GM23338 (cell line): ENCODE results near the gene TUBG2. TPM values are rescaled to one million over a fixed set of nuclear protein-coding genes. Genes with fewer than 3 reads are reported as not detected.
A peak's percentile ranks its signal among the peaks of the same experiment; 100 is the strongest.

Experiments
- ATAC-seq: fragments of 200-7000 bp; cut with Tn5 transposase; 3 replicates; pipeline ENCODE4 v1.9.1; 2020
- DNase-seq: peaks from one replicate; pipeline ENCODE4 v3.0.0-alpha.2; 2015; ENCODE audit warnings: low spot score
- H2AFZ ChIP-seq: fragments of 200-600 bp; sonication (generic); 2 replicates; pipeline ENCODE4 v1.8.0; 2016; ENCODE audit warnings: antibody characterized with exemption, mild to moderate bottlenecking, moderate library complexity
- H3F3A ChIP-seq: fragments of 200-600 bp; sonication (generic); replicated peaks from 2 replicates; pipeline ENCODE4 v1.8.0; 2017; ENCODE audit warnings: antibody characterized with exemption, mixed run types, low read depth
- H3K27ac ChIP-seq: fragments of 200-600 bp; sonication (generic); 2 replicates; pipeline ENCODE4 v1.6.1; 2016; ENCODE audit warnings: low read depth
- H3K27me3 ChIP-seq: fragments of 200-600 bp; sonication (generic); 2 replicates; pipeline ENCODE4 v1.8.0; 2016; ENCODE audit warnings: mild to moderate bottlenecking, mixed run types, moderate library complexity; ENCODE audit not compliant: insufficient read depth
- H3K36me3 ChIP-seq: fragments of 200-600 bp; sonication (generic); 2 replicates; pipeline ENCODE4 v1.8.0; 2016; ENCODE audit warnings: mild to moderate bottlenecking; ENCODE audit not compliant: insufficient read depth
- H3K4me1 ChIP-seq: fragments of 200-600 bp; sonication (generic); 2 replicates; pipeline ENCODE4 v1.8.0; 2016; ENCODE audit warnings: mild to moderate bottlenecking, moderate library complexity; ENCODE audit not compliant: insufficient read depth
- H3K4me2 ChIP-seq: fragments of 200-600 bp; sonication (generic); 2 replicates; pipeline ENCODE4 v1.7.1; 2017; ENCODE audit warnings: mixed run types
- H3K4me3 ChIP-seq: fragments of 200-600 bp; sonication (generic); 2 replicates; pipeline ENCODE4 v1.6.1; 2016; ENCODE audit warnings: mixed run types
- H3K79me2 ChIP-seq: fragments of 200-600 bp; sonication (generic); replicated peaks from 2 replicates; pipeline ENCODE4 v1.8.0; 2017; ENCODE audit warnings: mild to moderate bottlenecking; ENCODE audit not compliant: insufficient read depth
- H3K9me2 ChIP-seq: fragments of 200-600 bp; sonication (generic); 2 replicates; pipeline ENCODE4 v1.8.0; 2017; ENCODE audit not compliant: insufficient read depth
- H4K20me1 ChIP-seq: fragments of 200-600 bp; sonication (generic); replicated peaks from 2 replicates; pipeline ENCODE4 v1.8.0; 2017; ENCODE audit warnings: mild to moderate bottlenecking; ENCODE audit not compliant: insufficient read depth
- H3K27ac Mint-ChIP-seq: 2 replicates; pipeline ENCODE4 v1.8.0; 2020; ENCODE audit warnings: inconsistent platforms, mild to moderate bottlenecking, moderate library complexity, mixed read lengths
- H3K27me3 Mint-ChIP-seq: 3 replicates; pipeline ENCODE4 v1.8.0; 2022; ENCODE audit warnings: low read depth, mild to moderate bottlenecking, moderate library complexity, mixed read lengths, inconsistent platforms; ENCODE audit not compliant: insufficient read depth, poor library complexity
- H3K36me3 Mint-ChIP-seq: 3 replicates; pipeline ENCODE4 v1.8.0; 2021; ENCODE audit warnings: low read depth, mild to moderate bottlenecking, inconsistent platforms, moderate library complexity, mixed read lengths
- H3K4me1 Mint-ChIP-seq: 3 replicates; pipeline ENCODE4 v1.8.0; 2020; ENCODE audit warnings: mild to moderate bottlenecking, inconsistent platforms, mixed read lengths
- H3K4me3 Mint-ChIP-seq: 3 replicates; pipeline ENCODE4 v1.8.0; 2021; ENCODE audit warnings: moderate library complexity, mild to moderate bottlenecking, inconsistent platforms, mixed read lengths
- H3K9me3 Mint-ChIP-seq: 3 replicates; pipeline ENCODE4 v1.8.0; 2020; ENCODE audit warnings: moderate library complexity, mild to moderate bottlenecking, inconsistent platforms, mixed read lengths
- CREB1 ChIP-seq: fragments of 250-450 bp; sonication (Bioruptor Pico); IDR thresholded peaks from 2 replicates; pipeline ENCODE4 v1.5.0; 2020; ENCODE audit warnings: low read depth, mild to moderate bottlenecking, moderate library complexity
- ETS1 ChIP-seq: IDR thresholded peaks from 2 replicates; pipeline ENCODE4 v1.6.1; 2016; ENCODE audit warnings: antibody characterized with exemption
- EZH2 ChIP-seq: fragments of 200-600 bp; sonication (generic); IDR thresholded peaks from one replicate; pipeline ENCODE4 v1.8.0; 2017; ENCODE audit warnings: antibody characterized with exemption, mild to moderate bottlenecking, low read depth; ENCODE audit not compliant: unreplicated experiment
- EZH2phosphoT487 ChIP-seq: fragments of 200-600 bp; sonication (generic); IDR thresholded peaks from one replicate; pipeline ENCODE4 v1.8.1; 2018; ENCODE audit warnings: antibody characterized with exemption; ENCODE audit not compliant: unreplicated experiment
- JUNB ChIP-seq: IDR thresholded peaks from one replicate; pipeline ENCODE4 v1.6.1; 2016; ENCODE audit warnings: antibody characterized with exemption; ENCODE audit not compliant: unreplicated experiment
- NANOG ChIP-seq: IDR thresholded peaks from 2 replicates; pipeline ENCODE4 v1.6.1; 2016; ENCODE audit warnings: antibody characterized with exemption, borderline replicate concordance
- POLR2AphosphoS5 ChIP-seq: IDR thresholded peaks from 2 replicates; pipeline ENCODE4 v1.6.1; 2016; ENCODE audit warnings: antibody characterized with exemption, low read depth
- STAT1 ChIP-seq: IDR thresholded peaks from one replicate; pipeline ENCODE4 v1.6.1; 2016; ENCODE audit warnings: antibody characterized with exemption; ENCODE audit not compliant: unreplicated experiment
- ZNF114 ChIP-seq: fragments of 250-450 bp; sonication (Bioruptor Pico); IDR thresholded peaks from 2 replicates; pipeline ENCODE4 v1.5.0; 2020; ENCODE audit warnings: mild to moderate bottlenecking, moderate library complexity
- ZNF331 ChIP-seq: fragments of 250-450 bp; sonication (Bioruptor Pico); IDR thresholded peaks from 2 replicates; pipeline ENCODE4 v1.5.0; 2020; ENCODE audit warnings: low read depth, mild to moderate bottlenecking, moderate library complexity
- polyA plus RNA-seq: library from polyadenylated mRNA; unstranded; fragments of >200 nt; fragmentation: Nextera tagmentation; extraction: Ambion mirVana; gene quantifications from 2 replicates; pipeline ENCODE4 v1.2.1, GENCODE V29; 2016
- total RNA-seq: library from RNA; depleted of rRNA; stranded (reverse); fragments of >200 nt; shearing (Covaris generic); gene quantifications from 2 replicates; pipeline ENCODE4 v1.2.3, GENCODE V29; 2014
- TF ChIP-seq, protein P1 (sequence below), 2 experiments: fragments of 200-600 bp in 1 of 2; sonication (generic) in 1 of 2; conservative IDR thresholded peaks; 2 replicates each; pipeline versions ENCODE4 v1.5.1 to v1.6.1; 2016 to 2017; ENCODE audit warnings: antibody characterized with exemption in 2 of 2, low read depth in 2 of 2, mild to moderate bottlenecking in 2 of 2, moderate library complexity in 1 of 2
- TF ChIP-seq, protein P2 (sequence below): fragments of 250-450 bp; sonication (Bioruptor Pico); IDR thresholded peaks from 2 replicates; pipeline ENCODE4 v1.5.0; 2020; ENCODE audit warnings: mild to moderate bottlenecking, moderate library complexity

The TUBG2 gene
- total and polyA plus RNA-seq, 2 experiments from 2014 or later, result 18.2 to 19.0 TPM

DNA sequence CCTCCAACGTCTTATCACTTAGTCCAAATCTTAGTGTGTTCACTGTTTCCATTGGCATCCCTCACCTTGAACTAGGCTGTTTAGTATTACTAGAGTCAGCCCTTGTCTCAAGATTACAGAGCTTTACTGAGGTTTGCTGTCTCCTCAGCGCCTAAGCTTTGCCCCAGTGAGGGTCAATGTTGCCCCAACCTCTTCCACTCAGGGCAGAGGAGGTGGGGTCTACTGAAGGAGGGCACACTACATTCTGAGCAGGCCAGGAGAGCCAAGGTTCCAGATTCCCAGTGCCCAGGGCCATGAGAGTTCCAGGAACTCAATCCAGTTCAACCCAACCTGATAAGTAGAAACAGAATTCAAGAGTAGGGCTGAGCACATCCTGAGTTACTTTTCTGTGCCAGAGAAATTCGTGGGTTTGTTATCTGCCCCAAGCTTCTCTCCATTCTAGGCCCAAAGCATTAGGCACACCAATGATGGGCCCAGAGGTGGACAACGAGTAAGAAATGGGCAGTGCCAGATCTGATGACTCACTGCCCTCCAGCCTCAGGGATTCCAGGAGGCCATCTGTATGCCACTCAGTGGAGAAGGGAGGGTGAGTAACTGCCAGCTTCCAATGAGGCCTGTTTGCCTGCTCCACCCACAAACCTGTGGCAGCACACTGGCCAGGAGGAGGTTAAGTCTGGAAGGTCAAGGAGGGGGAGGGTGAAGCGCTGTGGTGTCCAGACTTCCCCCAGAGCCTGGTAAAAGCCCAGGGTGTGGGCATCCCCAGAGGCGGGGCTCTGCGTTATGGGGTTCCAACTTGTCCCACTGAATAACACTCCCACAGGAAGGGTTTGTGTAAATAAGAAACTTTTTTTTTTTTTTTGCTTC lies 8.2 kb downstream of the TUBG2 start:
- H3K27ac Mint-ChIP-seq, result no peak overlapping the region
- H3K4me3 ChIP-seq, result no peak overlapping the region
- peaks cover 54% of the 10 kb centered on the region for H3K36me3 Mint-ChIP-seq
- no peak overlapping the region for H3K4me2 ChIP-seq
- no peak for TF ChIP-seq STAT1
- TF ChIP-seq EZH2, result no peak
- TF ChIP-seq POLR2AphosphoS5, result peak; percentile 24; the same call in 1 of the 2 replicates
- H3K79me2 ChIP-seq, result no peaks in the 10 kb centered on the region
- H2AFZ ChIP-seq, result no peak overlapping the region
- H3K36me3 ChIP-seq, result no peaks in the 10 kb centered on the region; the same call in 1 of the 2 replicates
- H3K27ac ChIP-seq, result no peak overlapping the region
- DNase-seq (no peak), ATAC-seq (no peak)
- no peak overlapping the region for H3K4me3 Mint-ChIP-seq
- H3K27me3 Mint-ChIP-seq, result peaks cover 38% of the 10 kb centered on the region
- H3K27me3 ChIP-seq, result peaks cover 23% of the 10 kb centered on the region
- H4K20me1 ChIP-seq, result 0 out of 2 replicates have a peak, but pooled peaks cover 14% of the 10 kb centered on the region
- H3K4me1 Mint-ChIP-seq, result peaks cover 36% of the 10 kb centered on the region
- H3K9me2 ChIP-seq, result no peaks in the 10 kb centered on the region
- H3F3A ChIP-seq, result peaks cover 22% of the 10 kb centered on the region
- peaks cover 18% of the 10 kb centered on the region for H3K4me1 ChIP-seq
- H3K9me3 Mint-ChIP-seq, result no peaks in the 10 kb centered on the region

- Mint-ChIP-seq H3K27me3 (peaks cover 60% of the 10 kb centered on the region), H3K27ac (no peak overlapping the region; the same call in 1 of the 2 replicates), H3K4me1 (peaks cover 46% of the 10 kb centered on the region), H3K9me3 (no peaks in the 10 kb centered on the region), H3K4me3 (peak overlapping the region; percentile 62), H3K36me3 (peaks cover 55% of the 10 kb centered on the region)
- peaks cover 46% of the 10 kb centered on the region for H3K27me3 ChIP-seq
- peaks cover 32% of the 10 kb centered on the region for H3F3A ChIP-seq
- H2AFZ ChIP-seq, result no peak overlapping the region
- no peaks in the 10 kb centered on the region for H3K79me2 ChIP-seq
- DNase-seq, result no peak
- peak overlapping the region; percentile 79 for H3K4me2 ChIP-seq
- 0 out of 2 replicates have a peak, but pooled peaks cover 14% of the 10 kb centered on the region for H4K20me1 ChIP-seq
- H3K4me1 ChIP-seq, result peaks cover 31% of the 10 kb centered on the region
- no peak for ATAC-seq
- no peaks in the 10 kb centered on the region for H3K9me2 ChIP-seq
- no peak overlapping the region for H3K27ac ChIP-seq
- peak overlapping the region; percentile 77 for H3K4me3 ChIP-seq
- H3K36me3 ChIP-seq, result no peaks in the 10 kb centered on the region; the same call in 1 of the 2 replicates
- no peak for TF ChIP-seq ETS1
- no peak for TF ChIP-seq NANOG
- no peak for TF ChIP-seq STAT1
- TF ChIP-seq EZH2phosphoT487, result no peak
- TF ChIP-seq ZNF114, result no peak
- TF ChIP-seq EZH2, result no peak
- TF ChIP-seq CREB1 (CRISPR knock-in tag), result no peak
- no peak for TF ChIP-seq ZNF331 (CRISPR knock-in tag)
- no peak for TF ChIP-seq POLR2AphosphoS5
- TF ChIP-seq, protein P1, sequence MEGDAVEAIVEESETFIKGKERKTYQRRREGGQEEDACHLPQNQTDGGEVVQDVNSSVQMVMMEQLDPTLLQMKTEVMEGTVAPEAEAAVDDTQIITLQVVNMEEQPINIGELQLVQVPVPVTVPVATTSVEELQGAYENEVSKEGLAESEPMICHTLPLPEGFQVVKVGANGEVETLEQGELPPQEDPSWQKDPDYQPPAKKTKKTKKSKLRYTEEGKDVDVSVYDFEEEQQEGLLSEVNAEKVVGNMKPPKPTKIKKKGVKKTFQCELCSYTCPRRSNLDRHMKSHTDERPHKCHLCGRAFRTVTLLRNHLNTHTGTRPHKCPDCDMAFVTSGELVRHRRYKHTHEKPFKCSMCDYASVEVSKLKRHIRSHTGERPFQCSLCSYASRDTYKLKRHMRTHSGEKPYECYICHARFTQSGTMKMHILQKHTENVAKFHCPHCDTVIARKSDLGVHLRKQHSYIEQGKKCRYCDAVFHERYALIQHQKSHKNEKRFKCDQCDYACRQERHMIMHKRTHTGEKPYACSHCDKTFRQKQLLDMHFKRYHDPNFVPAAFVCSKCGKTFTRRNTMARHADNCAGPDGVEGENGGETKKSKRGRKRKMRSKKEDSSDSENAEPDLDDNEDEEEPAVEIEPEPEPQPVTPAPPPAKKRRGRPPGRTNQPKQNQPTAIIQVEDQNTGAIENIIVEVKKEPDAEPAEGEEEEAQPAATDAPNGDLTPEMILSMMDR (conservative IDR thresholded peaks at IDR 0.05; ENCODE audit: low read depth in 2 of 2), result no peak
- TF ChIP-seq JUNB, result no peak
- TF ChIP-seq, protein P2, sequence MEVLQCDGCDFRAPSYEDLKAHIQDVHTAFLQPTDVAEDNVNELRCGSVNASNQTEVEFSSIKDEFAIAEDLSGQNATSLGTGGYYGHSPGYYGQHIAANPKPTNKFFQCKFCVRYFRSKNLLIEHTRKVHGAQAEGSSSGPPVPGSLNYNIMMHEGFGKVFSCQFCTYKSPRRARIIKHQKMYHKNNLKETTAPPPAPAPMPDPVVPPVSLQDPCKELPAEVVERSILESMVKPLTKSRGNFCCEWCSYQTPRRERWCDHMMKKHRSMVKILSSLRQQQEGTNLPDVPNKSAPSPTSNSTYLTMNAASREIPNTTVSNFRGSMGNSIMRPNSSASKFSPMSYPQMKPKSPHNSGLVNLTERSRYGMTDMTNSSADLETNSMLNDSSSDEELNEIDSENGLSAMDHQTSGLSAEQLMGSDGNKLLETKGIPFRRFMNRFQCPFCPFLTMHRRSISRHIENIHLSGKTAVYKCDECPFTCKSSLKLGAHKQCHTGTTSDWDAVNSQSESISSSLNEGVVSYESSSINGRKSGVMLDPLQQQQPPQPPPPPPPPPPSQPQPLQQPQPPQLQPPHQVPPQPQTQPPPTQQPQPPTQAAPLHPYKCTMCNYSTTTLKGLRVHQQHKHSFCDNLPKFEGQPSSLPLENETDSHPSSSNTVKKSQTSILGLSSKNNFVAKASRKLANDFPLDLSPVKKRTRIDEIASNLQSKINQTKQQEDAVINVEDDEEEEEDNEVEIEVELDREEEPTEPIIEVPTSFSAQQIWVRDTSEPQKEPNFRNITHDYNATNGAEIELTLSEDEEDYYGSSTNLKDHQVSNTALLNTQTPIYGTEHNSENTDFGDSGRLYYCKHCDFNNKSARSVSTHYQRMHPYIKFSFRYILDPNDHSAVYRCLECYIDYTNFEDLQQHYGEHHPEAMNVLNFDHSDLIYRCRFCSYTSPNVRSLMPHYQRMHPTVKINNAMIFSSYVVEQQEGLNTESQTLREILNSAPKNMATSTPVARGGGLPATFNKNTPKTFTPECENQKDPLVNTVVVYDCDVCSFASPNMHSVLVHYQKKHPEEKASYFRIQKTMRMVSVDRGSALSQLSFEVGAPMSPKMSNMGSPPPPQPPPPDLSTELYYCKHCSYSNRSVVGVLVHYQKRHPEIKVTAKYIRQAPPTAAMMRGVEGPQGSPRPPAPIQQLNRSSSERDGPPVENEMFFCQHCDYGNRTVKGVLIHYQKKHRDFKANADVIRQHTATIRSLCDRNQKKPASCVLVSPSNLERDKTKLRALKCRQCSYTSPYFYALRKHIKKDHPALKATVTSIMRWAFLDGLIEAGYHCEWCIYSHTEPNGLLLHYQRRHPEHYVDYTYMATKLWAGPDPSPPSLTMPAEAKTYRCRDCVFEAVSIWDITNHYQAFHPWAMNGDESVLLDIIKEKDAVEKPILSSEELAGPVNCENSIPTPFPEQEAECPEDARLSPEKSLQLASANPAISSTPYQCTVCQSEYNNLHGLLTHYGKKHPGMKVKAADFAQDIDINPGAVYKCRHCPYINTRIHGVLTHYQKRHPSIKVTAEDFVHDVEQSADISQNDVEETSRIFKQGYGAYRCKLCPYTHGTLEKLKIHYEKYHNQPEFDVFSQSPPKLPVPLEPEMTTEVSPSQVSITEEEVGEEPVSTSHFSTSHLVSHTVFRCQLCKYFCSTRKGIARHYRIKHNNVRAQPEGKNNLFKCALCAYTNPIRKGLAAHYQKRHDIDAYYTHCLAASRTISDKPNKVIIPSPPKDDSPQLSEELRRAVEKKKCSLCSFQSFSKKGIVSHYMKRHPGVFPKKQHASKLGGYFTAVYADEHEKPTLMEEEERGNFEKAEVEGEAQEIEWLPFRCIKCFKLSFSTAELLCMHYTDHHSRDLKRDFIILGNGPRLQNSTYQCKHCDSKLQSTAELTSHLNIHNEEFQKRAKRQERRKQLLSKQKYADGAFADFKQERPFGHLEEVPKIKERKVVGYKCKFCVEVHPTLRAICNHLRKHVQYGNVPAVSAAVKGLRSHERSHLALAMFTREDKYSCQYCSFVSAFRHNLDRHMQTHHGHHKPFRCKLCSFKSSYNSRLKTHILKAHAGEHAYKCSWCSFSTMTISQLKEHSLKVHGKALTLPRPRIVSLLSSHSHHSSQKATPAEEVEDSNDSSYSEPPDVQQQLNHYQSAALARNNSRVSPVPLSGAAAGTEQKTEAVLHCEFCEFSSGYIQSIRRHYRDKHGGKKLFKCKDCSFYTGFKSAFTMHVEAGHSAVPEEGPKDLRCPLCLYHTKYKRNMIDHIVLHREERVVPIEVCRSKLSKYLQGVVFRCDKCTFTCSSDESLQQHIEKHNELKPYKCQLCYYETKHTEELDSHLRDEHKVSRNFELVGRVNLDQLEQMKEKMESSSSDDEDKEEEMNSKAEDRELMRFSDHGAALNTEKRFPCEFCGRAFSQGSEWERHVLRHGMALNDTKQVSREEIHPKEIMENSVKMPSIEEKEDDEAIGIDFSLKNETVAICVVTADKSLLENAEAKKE (CRISPR knock-in tag), result no peak
Measured at GRCh38 chr17:42669705-42669976, 10.6 kb downstream of the TUBG2 start.
